GM18858 (cell line): Measurements from ENCODE around the gene UBE2F.

Experiments used
- ATAC-seq: cut with Tn5 transposase; IDR thresholded peaks from one replicate; pipeline ENCODE4 v1.9.1; 2021; ENCODE audit not compliant: unreplicated experiment

The UBE2F gene

DNA sequence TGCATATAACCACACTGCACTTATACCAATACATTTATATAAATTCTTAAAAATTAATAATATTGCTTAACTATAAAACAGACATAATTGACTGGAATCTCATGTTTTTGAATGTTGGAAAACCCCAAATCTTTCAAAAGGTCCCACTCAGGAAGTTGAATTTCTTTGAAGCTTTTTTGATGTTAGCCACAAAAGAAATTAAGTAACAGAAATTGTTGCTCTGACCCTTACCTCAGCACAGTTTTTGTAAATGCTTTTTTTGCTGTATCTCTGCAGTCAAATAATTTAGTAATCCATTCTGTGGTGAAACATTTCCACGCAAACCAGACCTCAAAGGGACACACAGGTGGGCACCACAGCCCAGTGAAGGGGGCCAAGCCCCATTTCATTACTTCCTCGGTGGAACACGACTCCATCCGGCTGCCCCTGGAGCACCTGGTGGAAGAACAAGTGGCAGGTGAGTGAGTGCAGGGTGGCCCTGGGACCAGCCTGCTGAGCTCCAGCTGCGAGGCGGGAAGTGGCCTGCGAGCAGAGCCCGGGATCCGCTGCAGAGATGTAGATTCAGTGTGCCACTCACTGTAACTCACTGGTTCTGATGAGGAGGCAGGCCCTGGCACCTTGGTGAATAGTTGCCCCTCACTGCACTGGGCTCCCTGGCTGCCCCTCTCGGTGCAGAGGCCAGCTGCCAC is 102.4 kb downstream of the UBE2F start:
- no peak for ATAC-seq

- no peak for ATAC-seq
Measured at GRCh38 chr2:238069877-238070276, 103.1 kb downstream of the UBE2F start.

DNA sequence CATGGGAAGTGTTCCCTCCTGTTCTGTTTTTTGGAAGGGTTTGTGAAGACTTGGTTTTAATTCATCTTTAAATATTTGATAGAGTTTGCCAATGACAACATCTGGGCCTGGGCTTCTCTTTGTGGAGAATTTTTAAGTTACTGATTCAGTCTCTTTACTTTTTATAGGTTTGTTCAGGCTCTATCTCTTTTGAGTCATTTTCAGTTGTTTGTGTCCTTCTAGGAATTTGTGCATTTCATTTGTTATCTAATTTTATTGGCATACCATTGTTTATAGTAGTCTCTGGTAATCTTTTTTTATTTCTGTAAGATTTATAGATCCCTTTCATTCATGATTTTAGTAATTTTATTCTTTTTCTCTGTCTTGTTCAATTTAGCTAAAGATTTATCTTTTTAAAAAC is 108.6 kb downstream of the UBE2F start:
- no peak for ATAC-seq

GRCh38 chr2:238077292-238077691 is 110.5 kb downstream of the UBE2F start:
- ATAC-seq, result no peak

DNA sequence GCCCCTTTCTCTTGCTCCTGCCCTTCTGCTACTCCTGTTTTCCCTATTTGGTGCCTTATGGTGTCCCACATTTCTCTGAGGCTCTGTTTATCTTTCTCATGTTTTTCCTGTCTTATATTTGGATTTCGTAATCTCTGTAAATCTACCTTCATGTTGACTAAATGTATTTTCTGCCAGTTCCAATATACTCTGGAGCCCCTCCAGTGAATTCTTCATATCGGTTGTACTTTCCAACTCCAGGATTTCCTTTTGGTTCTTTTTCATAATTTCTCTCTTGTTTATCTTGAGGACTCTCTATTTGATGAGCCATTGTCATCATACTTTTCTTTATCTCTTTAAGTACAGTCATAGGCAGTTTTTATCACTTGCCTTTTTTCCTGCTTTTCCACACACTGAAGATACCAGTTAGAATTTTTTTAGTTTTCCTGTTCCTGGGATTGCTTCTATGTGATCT is 113.1 kb downstream of the UBE2F start:
- no peak for ATAC-seq

DNA sequence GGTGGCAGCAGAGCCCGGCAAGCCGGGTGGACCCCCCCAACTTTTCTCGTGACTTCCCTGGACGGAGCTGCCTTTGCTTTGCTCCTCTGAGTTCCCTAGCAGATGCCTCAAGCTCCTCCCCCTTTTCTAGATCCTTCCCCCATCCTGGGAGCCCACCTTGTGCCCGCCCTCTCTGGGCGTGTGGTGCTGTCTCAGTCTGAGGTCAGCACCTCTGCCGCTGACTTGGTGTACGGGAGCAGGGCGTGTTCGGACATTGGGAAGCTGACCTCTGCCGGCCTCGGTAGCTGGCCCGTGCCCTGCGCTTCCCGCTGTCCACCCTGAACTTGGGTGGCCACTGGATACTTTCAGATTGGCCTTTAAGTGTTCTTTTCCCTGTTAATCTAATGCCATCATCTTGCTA is 113.7 kb downstream of the UBE2F start:
- no peak for ATAC-seq

DNA sequence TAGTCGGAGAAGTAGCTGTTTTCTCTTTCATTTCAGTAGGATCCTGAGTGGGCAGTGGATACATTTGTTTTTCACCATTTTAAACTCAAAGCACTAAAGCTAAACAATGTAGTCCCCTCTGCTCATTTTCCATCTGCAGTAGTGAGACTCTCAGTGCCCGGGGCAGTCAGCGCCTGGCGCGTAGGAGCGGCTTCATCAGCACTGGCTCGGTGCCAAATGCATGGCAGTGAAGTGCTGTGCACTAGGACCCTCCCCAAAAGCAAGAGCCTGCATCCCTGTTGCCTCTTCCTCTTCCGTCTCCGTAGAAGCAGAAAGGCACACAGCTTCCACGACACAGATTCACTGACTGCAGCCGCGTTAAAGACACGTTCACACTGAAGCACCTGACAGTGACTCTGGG is 114.3 kb downstream of the UBE2F start:
- no peak for ATAC-seq

DNA sequence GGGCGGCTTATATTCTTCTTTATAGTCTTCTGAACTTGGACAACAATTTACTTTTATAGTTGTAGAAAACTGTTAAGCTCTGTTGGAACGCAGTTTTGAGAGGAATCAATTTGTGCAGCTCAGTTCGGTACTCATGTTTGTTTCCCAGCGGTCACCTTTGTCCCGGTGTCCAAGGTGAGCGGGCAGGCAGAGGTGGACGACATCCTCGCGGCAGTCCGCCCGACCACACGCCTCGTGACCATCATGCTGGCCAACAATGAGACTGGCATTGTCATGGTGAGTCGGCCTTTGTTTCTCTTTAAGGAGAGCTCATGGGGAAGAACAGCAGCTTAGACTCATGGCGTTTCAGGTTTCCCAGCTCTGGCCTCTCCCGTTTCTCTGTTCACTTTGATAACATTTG is 114.7 kb downstream of the UBE2F start:
- ATAC-seq, result no peak

- no peak for ATAC-seq
Measured at GRCh38 chr2:238082151-238082550, 115.3 kb downstream of the UBE2F start.

DNA sequence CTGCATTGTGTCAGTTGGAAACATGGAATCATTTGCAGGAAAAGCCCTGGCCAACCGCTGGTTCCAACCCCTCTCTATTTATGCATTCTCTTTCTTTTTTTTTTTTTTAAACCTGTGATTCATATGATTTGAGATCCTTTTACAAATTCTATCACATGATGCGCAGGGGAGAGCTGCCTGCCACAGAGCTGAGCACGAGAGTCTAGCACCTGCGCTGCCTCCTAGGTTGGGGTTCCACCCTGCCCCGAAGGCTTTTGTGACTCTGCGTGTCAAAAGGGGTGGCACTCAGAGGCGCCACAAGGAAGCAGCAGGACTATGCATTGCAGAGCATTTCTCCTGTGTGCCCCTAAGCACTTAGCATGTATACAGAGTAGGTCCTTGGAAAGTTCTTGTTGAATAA is 116.0 kb downstream of the UBE2F start:
- ATAC-seq, result no peak

- no peak for ATAC-seq
Measured at GRCh38 chr2:238083919-238084318, 117.1 kb downstream of the UBE2F start.

DNA sequence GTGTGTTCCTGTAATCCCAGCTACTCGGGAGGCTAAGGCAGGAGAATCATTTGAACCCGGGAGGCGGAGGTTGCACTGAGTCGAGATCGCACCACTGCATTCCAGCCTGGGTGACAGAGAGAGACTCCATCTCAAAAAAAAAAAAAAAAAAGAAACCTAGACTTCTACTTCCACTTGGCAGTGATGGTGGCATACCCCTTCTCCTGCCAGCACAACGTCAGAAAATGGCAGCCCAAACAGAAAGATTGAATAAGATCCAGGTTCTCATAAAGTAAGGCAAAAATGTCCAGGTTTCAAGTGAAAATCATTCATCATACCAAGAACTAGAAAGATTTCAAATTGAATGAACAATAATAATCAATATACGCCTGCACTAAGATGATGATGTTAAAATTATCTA is 117.9 kb downstream of the UBE2F start:
- ATAC-seq, result no peak

DNA sequence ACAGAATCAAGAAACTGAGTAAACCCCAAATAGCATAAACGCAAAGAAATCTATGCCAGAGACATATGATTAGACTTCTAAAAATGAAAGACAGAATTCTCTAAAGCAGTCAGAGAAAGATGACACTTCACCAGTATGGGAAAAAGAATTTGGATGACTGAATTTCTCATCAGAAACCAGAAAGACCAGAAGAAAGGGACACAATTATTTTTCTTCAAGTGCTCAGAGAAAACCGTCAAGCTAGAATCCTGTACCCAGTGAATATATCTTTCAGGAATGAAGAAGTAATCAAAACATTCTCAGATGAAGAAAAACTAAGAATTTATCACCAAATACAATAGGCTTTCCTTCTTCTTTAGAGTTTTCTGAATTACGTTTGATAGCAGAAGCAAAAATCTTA is 119.1 kb downstream of the UBE2F start:
- no peak for ATAC-seq

DNA sequence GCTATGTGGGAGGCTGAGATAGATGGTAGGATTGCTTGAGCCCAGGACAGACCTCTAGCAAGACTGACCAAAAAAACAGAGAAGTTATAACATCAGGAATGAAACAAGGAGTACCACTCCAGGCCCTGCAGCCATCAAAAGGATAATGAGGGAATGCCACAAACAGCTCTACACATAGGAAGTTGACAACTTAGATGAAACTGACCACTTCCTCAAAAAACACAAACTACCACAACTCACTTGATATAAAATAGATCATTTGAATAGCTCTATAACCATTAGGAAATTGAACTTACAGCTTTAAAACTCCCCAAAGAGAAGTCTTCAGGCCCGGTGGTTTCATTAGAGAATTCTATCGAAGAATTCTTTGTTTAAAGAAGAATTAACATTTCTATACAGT is 120.4 kb downstream of the UBE2F start:
- no peak for ATAC-seq

DNA sequence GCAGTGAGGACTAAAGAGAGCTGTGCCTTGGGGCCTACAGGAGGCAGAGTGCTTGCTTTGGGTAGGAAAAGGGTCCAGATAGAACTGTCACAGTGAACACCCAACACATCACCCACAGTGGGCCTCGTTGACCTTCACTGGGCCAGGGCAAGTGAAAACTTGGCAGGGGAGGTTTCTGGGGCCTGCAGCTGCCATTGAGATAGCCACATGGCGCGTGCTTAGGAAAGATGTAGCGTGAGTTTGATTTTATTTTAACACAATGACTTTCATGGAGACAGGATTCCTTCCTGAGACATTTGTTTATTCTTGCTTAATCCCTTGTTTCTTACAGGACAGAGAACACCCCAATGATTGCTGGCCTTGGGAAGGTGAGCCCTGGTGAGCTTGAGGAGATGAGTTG is 124.1 kb downstream of the UBE2F start:
- ATAC-seq, result no peak

- no peak for ATAC-seq
Measured at GRCh38 chr2:238091436-238092060, 124.7 kb downstream of the UBE2F start.
